Liver (tissue), 3 donors: ENCODE measurements around the gene GRIN1.

ENCODE experiments used
- CTCF ChIP-seq: fragments of 150-350 bp; IDR thresholded peaks from 2 replicates; pipeline ENCODE4 v1.5.1; 2017; ENCODE audit warnings: improper control_type of control experiment, low read depth, low read length; ENCODE audit not compliant: missing input control
- EGR1 ChIP-seq, 2 donors: IDR thresholded peaks; 2 replicates each; pipeline ENCODE4 v1.6.1; 2016 to 2018; ENCODE audit warnings: antibody characterized with exemption in 2 of 2, low read depth in 2 of 2
- GABPA ChIP-seq, 2 donors: IDR thresholded peaks in 1 of 2; conservative IDR thresholded peaks in 1 of 2; 2 replicates each; pipeline ENCODE4 v1.6.1; 2016; ENCODE audit warnings: antibody characterized with exemption in 2 of 2, mild to moderate bottlenecking in 1 of 2, moderate library complexity in 1 of 2
- JUND ChIP-seq, 2 donors: IDR thresholded peaks; 2 replicates each; pipeline ENCODE4 v1.6.1; 2016; ENCODE audit warnings: antibody characterized with exemption in 2 of 2
- MAX ChIP-seq: IDR thresholded peaks from 2 replicates; pipeline ENCODE4 v1.6.1; 2016; ENCODE audit warnings: antibody characterized with exemption
- RAD21 ChIP-seq, 2 donors: IDR thresholded peaks; 2 replicates each; pipeline ENCODE4 v1.6.1; 2016; ENCODE audit warnings: antibody characterized with exemption in 2 of 2, mild to moderate bottlenecking in 2 of 2
- REST ChIP-seq: IDR thresholded peaks from 2 replicates; pipeline ENCODE4 v1.6.1; 2016; ENCODE audit warnings: antibody characterized with exemption, mild to moderate bottlenecking
- RXRA ChIP-seq, 2 donors: IDR thresholded peaks; 2 replicates each; pipeline ENCODE4 v1.6.1; 2017 to 2018; ENCODE audit warnings: antibody characterized with exemption in 2 of 2, mild to moderate bottlenecking in 1 of 2
- SP1 ChIP-seq: IDR thresholded peaks from 2 replicates; pipeline ENCODE4 v1.6.1; 2018; ENCODE audit warnings: antibody characterized with exemption, mild to moderate bottlenecking
- TAF1 ChIP-seq: conservative IDR thresholded peaks from 2 replicates; pipeline ENCODE4 v1.6.1; 2016; ENCODE audit warnings: antibody characterized with exemption, mild to moderate bottlenecking
- YY1 ChIP-seq: IDR thresholded peaks from 2 replicates; pipeline ENCODE4 v1.6.1; 2016; ENCODE audit warnings: antibody characterized with exemption, mild to moderate bottlenecking
- ZBTB33 ChIP-seq: IDR thresholded peaks from 2 replicates; pipeline ENCODE4 v1.6.1; 2016; ENCODE audit warnings: antibody characterized with exemption
- donor health status: healthy.
- donor health status: healthy.

- TF ChIP-seq CTCF (no peak), MAX (no peak), YY1 (no peak), REST (no peak), EGR1 (IDR thresholded peaks at IDR 0.05; ENCODE audit: low read depth in 2 of 2) (no peak), TAF1 (no peak), JUND (IDR thresholded peaks at IDR 0.05) (no peak), ZBTB33 (no peak), RXRA (IDR thresholded peaks at IDR 0.05) (no peak), RAD21 (IDR thresholded peaks at IDR 0.05) (no peak), GABPA (IDR thresholded peaks at IDR 0.05 in 1 of 2, conservative IDR thresholded peaks at IDR 0.05 in 1 of 2) (no peak), SP1 (no peak)
Observed at GRCh38 chr9:137150617-137151457, 11.9 kb downstream of the GRIN1 start.
